GM13977 (cell line): ENCODE measurements around the gene CYP2W1.

Experiments
- DNase-seq: peaks from one replicate; pipeline ENCODE4 v3.0.0; 2012; ENCODE audit warnings: low spot score
- in situ Hi-C: fragments of 300-500 bp; cut with MboI; formaldehyde crosslinking; loops from one replicate; pipeline ENCODE4 v1.12.0; 2022; ENCODE audit warnings: low sequenced_read_pairs, low pct_unique_long_range_greater_than_20kb, mixed read lengths, inconsistent platforms; ENCODE audit not compliant: unreplicated experiment
- TF ChIP-seq, protein P1 (sequence below): IDR thresholded peaks from 2 replicates; pipeline ENCODE4 v1.5.1; 2012; ENCODE audit warnings: mild to moderate bottlenecking, control low read depth; ENCODE audit not compliant: insufficient read depth; ENCODE audit errors: extremely low read depth, missing control alignments

Gene CYP2W1

DNA sequence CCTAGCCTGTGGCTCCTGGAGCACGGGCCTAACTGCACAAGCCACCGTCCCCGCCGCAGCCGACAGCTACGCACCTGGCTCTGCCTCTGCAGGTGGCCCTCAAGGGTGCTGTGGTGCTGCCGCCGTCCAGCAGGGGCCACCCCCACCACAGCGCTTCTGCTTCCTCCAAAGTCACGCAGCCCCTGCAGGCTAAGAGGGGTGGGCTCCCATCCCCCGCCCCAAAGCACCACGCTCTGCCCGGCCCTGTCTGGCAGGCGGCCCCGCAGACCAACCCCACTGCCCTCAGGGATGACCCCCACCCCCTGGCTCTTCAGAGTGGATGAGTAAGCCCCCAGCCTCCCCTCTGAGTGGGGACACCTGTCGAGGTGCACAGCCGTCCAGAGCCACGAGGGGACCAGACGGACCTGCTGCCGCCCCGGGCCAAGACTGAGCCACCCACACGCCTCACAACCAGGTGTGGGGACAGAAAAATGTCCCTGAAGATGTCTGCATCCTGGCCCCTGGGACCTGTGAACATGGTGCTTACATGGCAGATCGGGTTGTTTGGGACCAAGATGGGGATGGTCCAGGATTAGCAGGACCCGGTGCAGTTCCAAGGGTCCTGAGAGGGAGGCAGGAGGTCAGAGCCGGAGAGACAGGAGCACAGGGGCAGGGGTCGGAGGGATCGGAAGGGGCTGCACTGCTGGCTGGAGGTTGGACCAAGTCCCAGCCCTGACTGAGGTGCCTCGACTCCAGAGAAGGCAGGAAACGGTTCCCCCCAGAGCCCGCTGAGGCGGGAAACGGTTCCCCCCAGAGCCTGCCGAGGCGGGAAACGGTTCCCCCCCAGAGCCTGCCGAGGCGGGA, 19.5 kb upstream of the CYP2W1 start:
- TF ChIP-seq, protein P1, sequence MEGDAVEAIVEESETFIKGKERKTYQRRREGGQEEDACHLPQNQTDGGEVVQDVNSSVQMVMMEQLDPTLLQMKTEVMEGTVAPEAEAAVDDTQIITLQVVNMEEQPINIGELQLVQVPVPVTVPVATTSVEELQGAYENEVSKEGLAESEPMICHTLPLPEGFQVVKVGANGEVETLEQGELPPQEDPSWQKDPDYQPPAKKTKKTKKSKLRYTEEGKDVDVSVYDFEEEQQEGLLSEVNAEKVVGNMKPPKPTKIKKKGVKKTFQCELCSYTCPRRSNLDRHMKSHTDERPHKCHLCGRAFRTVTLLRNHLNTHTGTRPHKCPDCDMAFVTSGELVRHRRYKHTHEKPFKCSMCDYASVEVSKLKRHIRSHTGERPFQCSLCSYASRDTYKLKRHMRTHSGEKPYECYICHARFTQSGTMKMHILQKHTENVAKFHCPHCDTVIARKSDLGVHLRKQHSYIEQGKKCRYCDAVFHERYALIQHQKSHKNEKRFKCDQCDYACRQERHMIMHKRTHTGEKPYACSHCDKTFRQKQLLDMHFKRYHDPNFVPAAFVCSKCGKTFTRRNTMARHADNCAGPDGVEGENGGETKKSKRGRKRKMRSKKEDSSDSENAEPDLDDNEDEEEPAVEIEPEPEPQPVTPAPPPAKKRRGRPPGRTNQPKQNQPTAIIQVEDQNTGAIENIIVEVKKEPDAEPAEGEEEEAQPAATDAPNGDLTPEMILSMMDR: peak; percentile 29
- in situ Hi-C loops: no loop called here
- DNase-seq: no peak

DNA sequence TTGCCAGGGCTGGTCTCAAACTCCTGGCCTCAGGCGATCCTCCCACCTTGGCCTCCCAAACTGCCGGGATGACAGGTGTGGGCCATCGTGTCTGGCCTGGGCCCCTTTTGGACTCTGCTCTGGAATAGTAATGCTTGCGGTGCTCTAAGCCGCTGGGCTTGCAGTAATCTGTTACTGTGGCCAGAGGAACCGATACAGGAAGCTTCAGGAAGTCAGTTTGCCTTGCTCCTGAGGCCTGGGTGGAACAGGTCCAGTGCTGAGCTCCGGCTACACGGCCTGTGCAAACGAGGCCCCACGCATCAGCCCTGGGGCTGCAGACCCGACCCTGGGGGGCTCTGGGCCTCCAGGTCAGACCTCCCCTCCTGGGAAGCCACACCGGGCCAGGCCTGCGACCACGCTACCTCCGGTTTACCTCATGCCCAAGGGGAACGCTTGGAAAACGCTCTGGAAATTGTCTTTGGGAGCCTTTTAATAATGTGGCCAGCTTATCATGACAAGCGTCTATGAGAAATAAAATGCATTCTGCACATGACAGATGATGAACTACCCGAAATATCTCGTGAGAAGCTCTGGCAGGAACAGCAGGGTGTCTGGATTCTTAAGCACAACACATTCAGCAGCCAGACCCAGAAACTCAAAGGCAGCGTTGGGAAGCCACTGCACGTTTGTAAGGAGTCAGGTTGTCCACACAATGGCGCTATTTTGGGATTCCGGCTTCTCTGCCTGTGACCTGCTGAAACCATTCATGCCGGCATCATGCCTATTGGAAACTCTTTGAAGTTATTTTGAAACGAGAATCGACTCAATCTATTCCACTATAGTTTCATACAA, 18.4 kb upstream of the CYP2W1 start:
- DNase-seq: no peak
- TF ChIP-seq, protein P1: no peak
- in situ Hi-C loops: no loop called here

DNA sequence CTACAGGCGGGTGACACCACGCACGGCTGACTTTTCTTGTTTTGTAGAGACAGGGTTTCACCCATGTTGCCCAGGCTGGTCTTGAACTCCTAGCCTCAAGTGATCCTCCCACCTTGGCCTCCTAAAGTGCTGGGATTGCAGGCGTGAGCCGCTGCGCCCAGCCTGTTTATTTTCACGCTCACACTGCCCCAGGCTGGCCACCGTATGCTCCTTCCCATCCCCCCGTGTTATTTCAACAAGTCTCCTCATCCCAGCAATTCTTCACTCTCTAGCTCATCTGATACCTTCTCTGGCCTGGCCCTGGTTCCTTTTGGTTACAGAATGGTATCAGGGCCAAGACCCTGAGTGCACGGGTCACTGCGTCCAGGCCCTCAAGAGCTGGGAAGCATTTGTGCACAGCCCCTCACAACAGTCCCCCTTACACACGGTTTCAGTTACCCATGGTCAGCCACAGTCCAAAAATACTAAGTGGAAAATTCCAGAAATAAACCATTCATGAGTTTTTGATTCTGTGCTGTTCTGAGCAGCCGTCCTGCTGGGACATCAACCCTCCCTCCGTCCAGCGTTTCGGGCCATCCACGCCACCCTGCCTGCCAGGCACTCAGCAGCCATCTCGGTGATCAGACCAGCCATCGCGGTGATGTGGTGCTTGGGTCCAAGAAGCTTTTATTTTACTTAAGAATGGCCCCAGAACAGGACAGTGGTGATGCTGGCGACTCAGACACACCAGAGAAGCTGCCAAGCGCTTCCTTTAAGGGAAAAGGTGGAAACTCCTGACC, 16.5 kb upstream of the CYP2W1 start:
- TF ChIP-seq, protein P1: no peak
- no peak for DNase-seq
- in situ Hi-C loops: no loop called here

DNA sequence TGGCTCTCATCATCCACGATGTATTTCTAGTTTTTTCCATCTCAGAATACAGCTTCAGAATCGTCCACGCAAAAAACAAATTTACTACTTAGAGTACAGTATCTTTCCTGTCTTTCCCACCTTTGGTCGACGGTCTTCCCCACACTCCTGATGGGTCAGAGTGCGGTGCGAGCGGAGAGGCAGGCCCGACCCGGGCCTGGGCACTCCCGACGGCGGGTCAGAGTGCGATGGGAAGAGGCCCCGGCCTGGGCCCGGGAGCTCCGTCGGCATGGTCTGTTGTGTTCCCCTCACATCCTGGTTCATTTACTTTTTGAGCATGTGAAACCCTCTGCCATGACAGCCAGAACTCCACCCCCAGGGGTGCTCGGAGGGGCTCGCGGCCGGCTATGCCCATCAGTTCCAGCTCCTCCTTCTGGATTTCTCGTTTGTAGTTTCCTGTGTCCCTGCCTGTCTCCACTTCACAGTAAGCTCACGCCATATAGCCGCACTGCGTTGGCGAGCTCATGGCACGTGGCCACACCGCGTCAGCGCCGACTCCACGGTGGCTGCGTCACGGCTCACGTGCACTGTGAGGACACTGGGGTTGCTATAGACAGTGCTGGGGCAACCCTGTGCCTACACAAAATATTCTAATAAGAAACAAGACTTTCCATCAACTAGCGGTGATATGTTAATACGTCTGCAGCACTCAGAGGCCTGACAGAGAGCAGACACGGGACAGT, 15.5 kb upstream of the CYP2W1 start:
- TF ChIP-seq, protein P1: no peak
- in situ Hi-C loops: no loop called here
- DNase-seq: no peak

DNA sequence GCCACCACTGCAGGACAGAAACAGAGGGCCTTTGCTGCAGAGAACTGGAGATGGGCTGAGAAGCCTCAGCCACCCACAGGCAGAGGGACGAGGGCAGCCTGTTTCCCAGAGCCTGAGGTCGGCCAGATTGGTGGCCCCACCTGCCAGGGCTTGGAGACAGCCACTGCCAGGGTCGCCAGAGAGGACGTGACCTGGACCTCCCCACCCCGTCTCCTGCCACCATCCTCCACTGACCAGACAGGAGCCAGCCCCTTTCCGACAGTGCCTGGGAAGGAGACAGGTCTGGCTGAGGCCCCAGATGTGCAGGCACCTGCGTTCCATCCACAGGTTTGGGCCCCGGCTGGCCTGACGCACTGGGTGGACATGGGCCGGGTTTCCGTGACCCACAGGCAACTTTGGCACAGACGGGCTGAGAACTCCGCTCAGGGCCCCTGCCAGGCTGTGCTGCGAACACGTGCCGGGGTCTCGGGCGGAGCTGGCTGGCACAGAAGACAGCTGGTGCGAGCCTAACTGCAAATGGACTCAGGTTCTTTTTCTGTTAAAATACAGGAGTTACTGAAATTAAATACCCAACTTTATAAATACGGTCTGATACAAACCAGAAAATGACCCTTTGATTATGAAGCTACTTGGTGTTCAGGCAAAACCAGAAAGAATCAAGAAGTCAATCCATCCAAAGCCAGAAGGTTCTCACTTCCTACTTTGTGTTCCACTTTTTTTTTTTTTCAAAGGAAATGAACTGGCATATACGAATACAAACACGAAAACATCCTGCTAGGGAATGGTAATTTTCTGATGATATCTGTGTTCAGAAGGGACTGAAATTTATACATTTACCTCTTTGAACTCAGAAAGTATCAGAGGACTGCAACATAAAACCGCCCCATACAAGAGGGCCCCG, 14.5 kb upstream of the CYP2W1 start:
- TF ChIP-seq, protein P1: no peak
- no peak for DNase-seq
- in situ Hi-C loops: no loop called here
